GM23338 (cell line): ENCODE data around the gene ADRA1B.
"Not testable (repeated sequence)": the region's sequence is repeated elsewhere in the genome, so short reads cannot be mapped to it uniquely, and the experiment has no call there.

Source experiments
- CTCF ChIP-seq, 2 experiments: fragments of 200-600 bp in 1 of 2; sonication (generic) in 1 of 2; conservative IDR thresholded peaks; 2 replicates each; pipeline versions ENCODE4 v1.5.1 to v1.6.1; 2016 to 2017; ENCODE audit warnings: antibody characterized with exemption in 2 of 2, low read depth in 2 of 2, mild to moderate bottlenecking in 2 of 2, moderate library complexity in 1 of 2
- ETS1 ChIP-seq: IDR thresholded peaks from 2 replicates; pipeline ENCODE4 v1.6.1; 2016; ENCODE audit warnings: antibody characterized with exemption
- EZH2 ChIP-seq: fragments of 200-600 bp; sonication (generic); IDR thresholded peaks from one replicate; pipeline ENCODE4 v1.8.0; 2017; ENCODE audit warnings: antibody characterized with exemption, mild to moderate bottlenecking, low read depth; ENCODE audit not compliant: unreplicated experiment
- EZH2phosphoT487 ChIP-seq: fragments of 200-600 bp; sonication (generic); IDR thresholded peaks from one replicate; pipeline ENCODE4 v1.8.1; 2018; ENCODE audit warnings: antibody characterized with exemption; ENCODE audit not compliant: unreplicated experiment
- NANOG ChIP-seq: IDR thresholded peaks from 2 replicates; pipeline ENCODE4 v1.6.1; 2016; ENCODE audit warnings: antibody characterized with exemption, borderline replicate concordance
- POLR2AphosphoS5 ChIP-seq: IDR thresholded peaks from 2 replicates; pipeline ENCODE4 v1.6.1; 2016; ENCODE audit warnings: antibody characterized with exemption, low read depth
- REST ChIP-seq: IDR thresholded peaks from one replicate; pipeline ENCODE4 v1.6.1; 2018; ENCODE audit warnings: antibody characterized with exemption; ENCODE audit not compliant: unreplicated experiment
- STAT1 ChIP-seq: IDR thresholded peaks from one replicate; pipeline ENCODE4 v1.6.1; 2016; ENCODE audit warnings: antibody characterized with exemption; ENCODE audit not compliant: unreplicated experiment
- ZNF331 ChIP-seq: fragments of 250-450 bp; sonication (Bioruptor Pico); IDR thresholded peaks from 2 replicates; pipeline ENCODE4 v1.5.0; 2020; ENCODE audit warnings: low read depth, mild to moderate bottlenecking, moderate library complexity
- ZNF462 ChIP-seq: fragments of 250-450 bp; sonication (Bioruptor Pico); IDR thresholded peaks from 2 replicates; pipeline ENCODE4 v1.5.0; 2020; ENCODE audit warnings: mild to moderate bottlenecking, moderate library complexity

GRCh38 chr5:159965838-159966128, 49.5 kb downstream of the ADRA1B start:
- not testable (repeated sequence) for TF ChIP-seq CTCF (conservative IDR thresholded peaks at IDR 0.05; ENCODE audit: low read depth in 2 of 2); ETS1; EZH2phosphoT487; EZH2; POLR2AphosphoS5; ZNF331 (CRISPR knock-in tag); STAT1; REST; ZNF462 (CRISPR knock-in tag); NANOG
